ENCODE data around the gene ISM1. TPM values are rescaled to one million over a fixed set of nuclear protein-coding genes. Genes with fewer than 3 reads are reported as not detected.
A peak's percentile ranks its signal among the peaks of the same experiment; 100 is the strongest.

ISM1 gene
- total RNA-seq, 1 experiment from 2014 or later = 0.20 TPM

- peak; percentile 82 for DNase-seq
- no peak overlapping the region for H4K8ac ChIP-seq (replicated peaks; ENCODE audit: insufficient read length, low read depth, low read length)
- no peak overlapping the region for H3K27ac ChIP-seq (ENCODE audit: insufficient read length, low read depth, low read length)
- H3K14ac ChIP-seq (ENCODE audit: insufficient read depth, low read length) = no peak overlapping the region
- no peaks in the 10 kb centered on the region for H3K9me3 ChIP-seq (ENCODE audit: control insufficient read depth, low read depth, low read length)
- peak overlapping the region; percentile 96 for H2AFZ ChIP-seq (ENCODE audit: low read length)
- H3K23ac ChIP-seq (ENCODE audit: insufficient read length, low read depth, low read length) = no peak overlapping the region
- Mint-ChIP-seq H3K9me3 (peaks cover 8 to 14% of the 10 kb centered on the region in 2 experiments; a peak in 3 of 5 replicates), H3K36me3 (ENCODE audit: insufficient read depth in 1 of 3, low read depth in 3 of 3) (peaks cover 4 to 11% (median 8%) of the 10 kb centered on the region in 3 experiments; a peak in 6 of 7 replicates), H3K27me3 (ENCODE audit: low read depth) (no peaks in the 10 kb centered on the region), H3K4me3 (no peak overlapping the region), H3K4me1 (peaks cover 15 to 27% of the 10 kb centered on the region in 2 experiments), H3K27ac (no peak overlapping the region)
- H3K9ac ChIP-seq (ENCODE audit: extremely low read depth, insufficient read length, low read length) = no peak overlapping the region
- peak; percentile 86 for TF ChIP-seq CTCF (conservative IDR thresholded peaks at IDR 0.05)
- H3K4me2 ChIP-seq (ENCODE audit: insufficient read depth, insufficient read length, low read length) = no peak overlapping the region
- no CpG with 5 or more reads among the region's 8 CpGs for WGBS (ENCODE audit: extremely low coverage, insufficient read length, low lambda C conversion rate)
- H2BK5ac ChIP-seq (ENCODE audit: insufficient read length, low read length) = no peak overlapping the region
- H2AK5ac ChIP-seq (ENCODE audit: insufficient read length, low read length) = no peak overlapping the region
- H4K5ac ChIP-seq (ENCODE audit: insufficient read length, low read depth, low read length) = no peak overlapping the region
- no peak overlapping the region for H3K4ac ChIP-seq (ENCODE audit: low read depth, low read length)
- H3K18ac ChIP-seq (ENCODE audit: insufficient read length, low read depth, low read length) = no peak overlapping the region
- no peaks in the 10 kb centered on the region for H3K23me2 ChIP-seq (ENCODE audit: insufficient read length, low read depth, low read length, poor library complexity, severe bottlenecking)
- no peaks in the 10 kb centered on the region for H3K79me1 ChIP-seq (ENCODE audit: insufficient read depth, low read depth, low read length, poor library complexity, severe bottlenecking)
- H2BK12ac ChIP-seq (ENCODE audit: insufficient read length, low read depth, low read length) = no peak overlapping the region
- H2BK15ac ChIP-seq (ENCODE audit: low read depth, low read length) = no peak overlapping the region
- no peak overlapping the region for H3T11ph ChIP-seq (ENCODE audit: low read length)
- H3K56ac ChIP-seq (ENCODE audit: insufficient read length, low read depth, low read length) = no peak overlapping the region
- H3K4me1 ChIP-seq (ENCODE audit: insufficient read depth, low read length) = peaks cover 5% of the 10 kb centered on the region; the same call in 1 of the 2 replicates
- H2BK120ac ChIP-seq (ENCODE audit: low read depth, low read length, poor library complexity, severe bottlenecking) = no peak overlapping the region
- no peak overlapping the region for H2BK20ac ChIP-seq (ENCODE audit: low read depth, low read length, poor library complexity, severe bottlenecking)
- H3K27me3 ChIP-seq (ENCODE audit: insufficient read depth, low read length) = no peaks in the 10 kb centered on the region
- no peaks in the 10 kb centered on the region for H4K20me1 ChIP-seq (ENCODE audit: control insufficient read depth, insufficient read depth, insufficient read length)
- no peaks in the 10 kb centered on the region for H3K79me2 ChIP-seq (ENCODE audit: insufficient read depth, low read length)
- H4K91ac ChIP-seq (ENCODE audit: insufficient read length, low read depth, low read length) = no peak overlapping the region
Measured at GRCh38 chr20:13325033-13325432, 104.0 kb downstream of the ISM1 start.

Measured in H9 (cell line).